CMK (cell line): ENCODE data around the gene CCDC69.
"Not testable (repeated sequence)": the region's sequence is repeated elsewhere in the genome, so short reads cannot be mapped to it uniquely, and the experiment has no call there.

Source experiments
- DNase-seq: peaks from one replicate; pipeline ENCODE4 v3.0.0-alpha.2; 2010; ENCODE audit warnings: low read depth

CCDC69 gene

DNA sequence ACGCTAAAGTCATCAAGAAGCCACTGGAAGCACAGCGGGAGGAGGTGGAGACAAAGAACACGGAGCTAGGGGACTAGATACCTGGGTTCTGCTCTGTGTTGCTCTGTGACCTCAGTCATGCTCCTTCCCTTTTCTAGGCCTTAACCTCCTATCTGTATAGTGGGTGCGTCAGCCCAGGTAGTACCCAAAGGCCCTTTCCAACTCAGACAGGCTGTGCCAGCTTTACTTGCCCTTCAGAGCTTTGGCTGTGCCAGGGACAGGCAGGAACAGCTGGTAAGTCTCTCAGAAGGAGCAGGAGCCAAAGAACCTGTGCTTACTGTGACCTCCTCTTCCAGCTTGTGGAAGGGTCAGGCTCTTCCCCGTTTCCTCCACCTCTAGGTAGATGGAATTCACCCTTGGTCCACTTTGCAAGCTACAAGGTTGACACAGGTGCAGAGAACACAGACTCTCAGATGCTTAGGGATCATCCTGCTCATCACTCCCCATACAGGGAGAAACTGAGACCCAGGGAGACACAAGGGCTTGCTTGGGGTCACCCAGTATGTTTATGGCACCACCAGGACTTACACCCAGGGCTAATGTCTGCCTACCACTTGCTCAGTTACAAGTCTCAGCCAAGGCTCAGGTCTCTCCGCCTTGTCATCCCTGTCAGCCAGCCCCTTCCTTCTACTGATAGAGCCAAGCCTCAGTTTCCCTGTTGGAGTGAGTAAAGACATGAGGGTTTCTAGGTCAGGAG lies 1.7 kb downstream of the CCDC69 start:
- DNase-seq: no peak

DNA sequence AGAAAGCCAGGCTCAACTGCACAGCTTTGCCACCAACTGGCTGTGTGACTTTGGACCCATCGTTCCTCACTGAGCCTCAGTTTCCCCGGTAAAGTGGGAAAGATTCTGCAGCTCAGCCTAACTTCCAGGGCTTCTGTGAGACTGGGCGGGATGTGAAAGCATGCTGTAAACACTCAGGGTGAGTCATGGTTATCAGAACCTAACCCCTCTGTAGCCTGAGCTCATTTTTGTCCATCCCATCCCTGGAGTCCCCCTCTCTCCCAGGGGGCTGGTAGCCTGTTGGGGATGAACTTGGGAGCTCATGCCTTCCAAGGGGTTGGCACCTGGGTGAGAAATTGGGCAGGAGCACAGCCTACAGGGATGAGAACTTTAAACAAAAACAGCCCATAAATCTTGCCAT lies 2.3 kb downstream of the CCDC69 start:
- no peak for DNase-seq

DNA sequence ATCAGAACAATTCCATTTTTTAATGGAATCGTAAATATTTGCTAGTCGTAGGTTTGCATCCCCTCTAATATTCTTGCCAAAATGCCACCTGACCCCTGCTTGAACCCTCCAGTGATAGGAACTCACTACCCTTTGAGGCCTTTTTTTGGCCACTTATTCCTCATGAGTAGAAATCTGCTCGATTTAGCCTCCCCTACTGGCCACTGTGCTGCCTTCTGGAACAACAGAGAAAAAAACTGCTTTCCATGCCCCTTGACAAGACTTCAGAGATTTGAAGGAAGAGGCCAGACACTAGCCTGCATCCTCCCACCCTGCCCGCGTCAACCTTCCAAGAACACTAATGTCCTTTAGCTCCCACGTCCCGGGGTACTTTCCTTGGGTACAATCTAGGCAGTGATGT lies 4.1 kb downstream of the CCDC69 start:
- DNase-seq: no peak

DNA sequence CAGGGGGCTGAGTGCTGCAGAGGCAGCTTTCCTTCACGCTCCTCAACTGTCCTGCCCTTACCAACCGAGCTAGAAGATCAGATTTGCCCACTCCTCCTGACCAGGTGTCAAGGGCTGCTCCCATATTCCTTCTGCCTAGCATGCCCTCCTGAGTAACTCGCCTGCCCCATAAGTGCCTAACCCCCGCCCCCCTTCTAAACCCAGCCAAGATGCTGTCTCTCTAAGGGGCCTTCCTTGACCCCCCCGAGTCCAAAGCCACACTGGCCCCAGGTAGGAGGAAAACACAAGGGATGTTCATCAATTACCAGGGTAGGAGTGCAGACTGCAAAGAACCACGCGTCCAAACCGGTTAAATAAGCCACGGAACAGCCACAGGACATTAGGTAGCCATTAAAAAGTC lies 4.8 kb downstream of the CCDC69 start:
- no peak for DNase-seq

DNA sequence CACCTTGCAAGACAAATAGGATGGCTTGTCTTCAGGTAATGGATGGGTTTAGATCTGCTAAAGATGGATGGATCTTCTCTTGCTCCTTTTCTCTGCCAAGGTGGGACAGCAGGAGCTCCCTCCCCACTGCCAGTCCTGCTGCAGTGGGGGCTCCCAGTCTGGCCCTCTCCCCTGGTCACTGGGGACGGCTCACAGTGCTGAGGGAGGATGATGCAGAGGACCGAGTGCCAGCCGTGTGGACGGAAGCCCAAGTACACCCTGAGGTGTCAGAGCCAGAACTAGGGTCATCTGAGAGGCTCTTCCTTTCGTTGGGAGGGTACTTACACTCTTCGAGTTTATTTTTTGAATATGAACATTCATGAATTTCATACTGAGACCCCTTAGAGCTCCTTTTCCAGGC lies 5.7 kb downstream of the CCDC69 start:
- DNase-seq: no peak

DNA sequence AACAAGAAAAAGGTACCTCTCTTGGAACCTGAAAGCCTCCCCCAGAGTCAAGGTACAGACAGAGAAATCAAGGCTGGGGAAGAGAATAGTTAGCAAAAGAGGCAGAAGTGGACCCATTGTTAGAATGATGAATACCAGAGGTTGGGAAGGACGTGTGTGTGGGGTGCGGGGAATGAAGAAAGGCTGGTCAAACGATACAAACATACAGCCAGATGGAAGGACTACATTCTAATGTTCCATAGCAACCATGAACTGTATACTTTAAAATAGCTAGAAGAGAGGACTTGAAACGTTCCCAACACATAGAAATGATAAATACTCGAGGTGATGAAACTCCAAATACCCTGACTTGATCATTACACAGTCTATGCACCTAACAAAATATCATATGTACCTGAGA lies 7.1 kb downstream of the CCDC69 start:
- no peak for DNase-seq

DNA sequence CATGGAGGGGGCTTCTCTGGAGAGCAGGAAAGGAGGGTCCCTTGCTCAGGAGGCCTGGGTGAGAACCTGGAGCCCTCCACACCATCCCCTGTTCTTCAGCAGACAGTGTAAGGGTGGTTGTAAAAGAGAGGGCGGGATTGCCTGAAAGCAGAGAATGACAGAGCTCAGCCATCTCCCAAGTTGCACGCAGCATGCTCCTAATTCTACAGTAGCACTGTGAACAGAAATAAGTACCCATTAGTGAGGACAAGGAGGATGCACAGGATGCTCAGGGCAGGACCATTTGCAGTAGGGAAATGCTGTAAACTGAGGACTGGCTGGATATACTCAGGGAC lies 8.4 kb downstream of the CCDC69 start:
- DNase-seq: no peak

DNA sequence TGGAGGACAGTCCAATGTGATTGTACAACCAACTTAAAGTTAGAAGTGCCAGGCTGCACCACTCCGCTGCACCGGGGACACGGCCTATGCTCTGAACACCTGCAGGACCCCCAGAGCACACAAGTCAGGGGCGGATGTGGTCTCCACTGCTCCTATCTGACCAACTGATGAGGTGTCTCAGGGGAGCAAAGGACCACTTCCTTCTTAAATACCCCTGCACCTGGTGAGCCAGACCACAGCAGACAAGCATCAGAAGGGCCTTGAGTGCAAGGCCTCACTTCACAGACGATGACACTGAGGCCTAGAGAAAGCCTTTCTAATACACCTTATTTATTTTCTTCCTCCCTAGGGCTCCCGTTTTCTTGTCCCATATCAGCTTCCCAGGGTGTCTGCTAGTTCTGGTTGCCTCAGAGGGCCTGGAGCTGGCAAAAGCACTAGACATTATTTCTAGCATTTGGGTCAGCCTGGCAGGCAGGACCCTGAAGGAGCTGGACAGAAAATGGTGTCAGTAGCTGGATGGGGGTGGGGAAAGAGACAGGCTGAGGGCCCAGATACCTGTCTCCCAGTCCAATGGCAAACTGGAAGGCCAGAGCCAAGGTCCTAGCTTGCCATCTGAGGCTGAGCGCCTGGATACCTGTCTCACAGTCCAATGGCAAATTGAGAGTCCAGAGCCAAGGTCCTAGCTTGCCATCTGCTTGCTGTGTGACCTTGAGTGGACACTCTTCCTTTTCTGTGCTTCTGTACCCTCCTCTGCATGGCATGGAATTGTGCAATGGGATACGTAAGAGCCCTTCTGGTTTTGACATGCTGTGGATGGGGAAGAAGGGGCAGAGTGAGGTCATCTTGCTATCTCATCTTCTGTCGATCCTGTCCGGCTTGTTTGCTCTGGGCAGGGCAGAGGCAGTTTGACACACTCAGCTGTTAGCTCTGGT lies 9.0 kb downstream of the CCDC69 start:
- DNase-seq: no peak

DNA sequence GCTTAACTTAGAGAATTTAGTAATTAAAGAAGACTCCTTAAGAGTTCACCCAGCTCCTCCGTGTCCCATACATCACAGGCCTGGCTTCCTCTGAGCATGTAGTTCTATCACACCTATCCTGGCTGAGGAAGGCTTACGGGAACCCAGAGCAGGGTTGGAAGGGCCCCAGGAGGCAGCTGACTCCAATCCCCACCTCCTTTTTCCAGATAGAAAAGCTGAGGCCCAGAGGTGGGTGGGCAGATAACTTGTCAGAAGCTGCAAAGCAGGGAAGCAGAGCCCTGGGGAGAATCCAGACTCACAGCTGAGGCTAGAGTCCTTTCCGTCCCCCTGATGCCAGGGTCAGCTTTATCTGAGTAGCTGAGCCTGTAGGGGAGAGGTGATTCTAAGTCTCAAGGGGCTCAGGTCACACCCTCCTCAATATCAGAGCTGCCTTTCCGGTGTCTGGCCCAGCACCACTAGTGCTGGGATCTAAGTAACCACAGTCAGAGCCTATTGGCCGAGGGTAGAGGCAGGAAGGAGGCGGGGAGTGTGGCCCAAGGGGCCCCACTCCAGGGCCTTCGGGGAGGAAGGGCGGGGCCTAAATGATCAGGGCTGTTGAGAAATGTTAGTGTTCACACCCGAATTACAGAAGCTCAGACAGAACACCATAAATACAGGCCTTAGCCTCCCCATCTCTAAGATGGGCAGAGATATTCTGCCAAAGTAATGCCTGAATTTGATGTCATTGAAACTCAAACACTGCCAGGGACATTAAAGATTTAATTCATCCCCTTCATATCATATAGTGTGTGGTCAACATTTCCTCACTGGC lies 9.9 kb downstream of the CCDC69 start:
- DNase-seq: peak; percentile 78

DNA sequence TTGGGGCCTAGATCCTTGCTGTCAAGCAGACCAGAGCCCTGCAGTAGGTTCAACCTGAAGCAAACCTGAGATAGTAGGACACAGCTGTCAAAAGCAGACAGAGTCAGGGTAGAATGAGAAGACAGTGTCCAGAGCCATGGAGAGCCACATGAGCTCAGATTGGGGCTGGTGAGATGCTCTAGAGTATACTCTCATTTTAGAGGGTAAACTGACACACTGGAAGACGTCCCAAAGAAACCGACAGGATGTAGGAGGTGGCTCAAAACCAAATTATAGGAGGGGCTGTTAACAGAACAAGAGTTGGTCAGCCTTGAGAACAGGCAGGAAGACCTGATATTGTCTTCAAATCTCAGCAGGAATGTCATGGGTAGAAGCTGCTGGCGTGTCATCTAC lies 11.5 kb downstream of the CCDC69 start:
- no peak for DNase-seq

DNA sequence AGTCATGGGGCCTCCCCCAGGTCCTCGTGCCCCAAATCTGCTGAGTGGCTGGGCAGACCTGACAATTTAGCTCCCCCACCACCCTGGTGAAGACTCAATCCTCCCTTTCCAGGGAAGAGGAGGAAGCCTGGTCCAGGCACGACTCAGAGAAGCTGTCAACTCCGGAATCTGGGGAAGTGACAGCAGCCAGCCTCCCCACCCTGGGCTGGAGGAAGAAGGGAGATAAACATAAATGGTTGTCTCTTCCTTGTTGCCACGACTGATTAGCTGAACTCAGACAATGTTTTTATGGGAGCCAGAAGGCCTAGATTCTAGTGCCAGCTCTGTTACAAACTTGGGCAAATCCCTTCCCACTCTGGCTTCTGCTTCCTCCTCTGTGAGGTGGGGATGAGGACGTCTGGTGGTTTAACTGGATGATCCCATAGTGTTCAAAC lies 15.4 kb downstream of the CCDC69 start:
- no peak for DNase-seq

DNA sequence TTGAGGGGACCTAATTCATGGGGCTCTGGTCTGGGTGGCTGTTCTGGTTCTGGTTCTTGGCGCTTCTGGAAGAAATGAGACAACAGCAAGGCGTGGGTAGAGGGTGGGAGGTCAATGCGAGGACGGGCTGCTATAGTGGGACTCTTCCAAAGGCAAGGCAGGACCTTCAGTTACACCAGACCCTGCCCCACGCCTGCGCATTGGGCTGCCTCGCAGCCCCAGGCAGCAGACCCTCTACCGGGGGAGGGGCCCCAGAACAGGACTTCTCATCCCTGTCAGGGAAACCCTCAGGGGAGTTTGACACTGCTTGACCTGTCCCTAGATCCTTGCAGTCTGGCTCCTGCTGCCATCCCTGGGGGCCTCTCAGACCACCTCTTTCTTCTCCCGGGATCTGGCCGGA lies 18.5 kb downstream of the CCDC69 start:
- DNase-seq: no peak

DNA sequence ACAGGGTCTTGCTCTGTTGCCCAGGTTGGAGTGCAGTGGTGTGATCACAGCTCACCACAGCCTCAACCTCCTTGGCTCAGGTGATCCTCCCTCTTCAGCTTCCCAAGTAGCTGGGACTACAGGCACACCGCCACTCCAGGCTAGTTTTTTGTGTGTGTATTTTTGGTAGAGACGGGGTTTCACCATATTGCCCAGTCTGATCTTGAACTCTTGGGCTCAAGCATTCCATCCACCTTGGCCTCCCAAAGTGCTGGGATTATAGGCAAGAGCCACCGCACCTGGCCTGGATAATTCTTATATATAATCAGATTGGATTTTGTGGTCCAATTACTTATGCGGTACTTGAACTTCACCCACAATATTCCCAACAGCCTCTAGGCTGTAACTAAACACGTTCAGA lies 19.8 kb downstream of the CCDC69 start:
- no peak for DNase-seq

DNA sequence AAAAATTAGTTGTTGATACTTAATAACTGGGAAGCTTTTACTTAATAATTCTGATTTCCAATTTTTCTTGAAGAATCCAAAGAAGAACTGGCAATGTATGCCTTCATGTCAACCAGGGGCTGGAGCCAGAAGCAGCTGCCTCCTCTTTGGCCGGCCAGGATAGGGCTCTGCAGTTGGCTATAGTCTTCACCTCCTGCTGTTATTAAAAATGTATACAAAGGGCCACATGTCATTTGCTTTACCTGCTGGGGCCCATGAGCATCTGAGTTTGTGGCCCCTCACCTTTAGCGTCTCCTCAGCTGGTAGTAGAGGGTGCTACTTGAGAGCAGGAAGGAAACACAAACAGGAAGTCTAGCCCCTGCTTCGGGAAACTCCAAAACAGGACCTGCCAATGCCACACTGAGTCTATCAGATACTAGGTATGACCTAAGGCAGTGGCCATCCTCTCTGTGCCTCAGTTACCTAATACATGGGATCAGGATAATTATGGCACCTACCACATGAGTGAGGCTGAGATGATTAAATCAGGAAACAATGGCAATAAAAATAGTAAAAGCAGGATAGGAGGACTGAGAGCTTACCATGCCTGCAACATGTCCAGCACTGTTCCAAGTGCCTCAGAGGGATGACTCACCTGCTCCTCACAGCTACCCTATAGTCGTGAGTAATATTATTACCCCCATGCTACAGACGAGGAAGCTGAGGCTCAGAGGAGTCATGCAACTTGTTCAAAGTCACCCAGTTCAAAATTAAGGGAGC lies 21.3 kb downstream of the CCDC69 start:
- no peak for DNase-seq

DNA sequence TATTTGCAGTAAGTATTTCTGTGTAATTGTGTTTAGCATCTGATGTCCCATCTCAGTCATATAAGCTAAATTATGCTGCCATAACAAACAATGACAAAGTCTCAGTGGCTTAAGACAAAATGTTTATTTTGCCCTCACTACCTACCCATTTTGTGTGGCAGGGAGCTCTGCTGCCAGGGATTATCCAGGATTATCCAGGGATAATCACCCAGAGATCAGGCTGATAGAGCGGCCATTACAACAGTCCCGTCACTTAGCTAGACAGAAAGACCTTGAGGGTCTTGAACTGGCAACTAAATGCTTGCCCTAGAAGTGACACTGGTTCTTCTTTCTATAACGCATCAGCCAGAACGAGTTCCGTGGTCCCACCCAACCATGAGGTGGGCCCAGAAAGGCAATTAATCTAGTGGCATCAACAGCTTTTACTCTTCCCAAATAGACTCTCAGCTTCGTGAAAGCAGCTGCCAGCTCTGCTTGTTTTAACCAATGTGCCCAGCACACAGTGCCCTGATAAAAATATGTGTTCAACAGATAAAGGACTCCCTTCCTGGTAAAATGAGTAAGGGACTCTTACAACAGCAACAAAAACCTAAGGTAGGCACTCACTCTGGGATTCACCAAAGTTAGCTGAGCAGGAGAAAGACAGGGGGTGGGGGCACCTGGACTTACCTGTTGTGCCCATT lies 22.8 kb downstream of the CCDC69 start:
- DNase-seq: no peak

DNA sequence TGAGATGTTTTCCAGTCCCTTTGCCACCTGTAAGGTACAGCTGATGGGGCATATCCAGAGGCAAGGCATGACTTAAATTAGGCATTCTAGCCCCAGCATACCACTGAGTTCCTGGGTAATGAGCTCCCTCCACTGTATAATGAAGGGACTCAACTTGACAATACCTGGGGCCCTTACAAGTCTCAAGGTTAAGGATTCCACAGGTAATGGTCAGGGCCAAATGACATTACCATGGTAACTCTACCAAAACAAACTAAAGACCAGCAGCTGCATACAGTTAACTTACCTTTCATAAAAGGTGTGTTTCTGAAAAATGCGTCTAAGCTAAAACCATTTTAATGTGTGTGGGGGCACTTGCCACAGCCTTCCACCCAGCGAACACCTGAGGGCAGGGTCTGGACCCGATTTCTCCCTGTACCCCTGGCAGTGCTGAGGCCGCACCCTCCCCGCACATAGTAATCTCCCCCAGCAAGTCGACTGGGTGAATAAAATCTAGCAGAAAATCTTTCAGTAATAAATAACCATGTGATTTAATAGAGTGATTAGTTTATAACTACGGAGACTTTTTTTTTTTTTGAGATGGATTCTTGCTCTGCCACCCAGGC lies 24.2 kb downstream of the CCDC69 start:
- no peak for DNase-seq

DNA sequence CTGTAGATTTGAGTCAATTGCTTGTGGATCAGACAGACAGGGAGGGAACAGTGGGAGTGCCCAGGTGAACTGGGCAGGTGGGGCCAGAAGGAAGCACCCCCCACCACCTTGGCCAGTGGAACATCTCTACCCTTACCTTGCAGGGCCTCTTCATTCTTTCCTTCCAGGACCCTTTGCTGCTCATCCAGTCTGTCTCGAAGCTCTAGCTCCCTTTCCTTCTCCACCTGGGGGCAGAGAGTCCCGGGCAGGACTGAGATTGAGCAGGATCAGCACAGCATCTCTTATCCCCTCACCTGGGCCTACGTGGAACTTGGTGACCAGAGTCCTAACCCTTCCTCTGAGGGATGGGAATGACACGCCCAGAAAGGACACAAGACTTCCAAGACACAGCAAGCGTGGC lies 25.0 kb downstream of the CCDC69 start:
- DNase-seq: no peak

DNA sequence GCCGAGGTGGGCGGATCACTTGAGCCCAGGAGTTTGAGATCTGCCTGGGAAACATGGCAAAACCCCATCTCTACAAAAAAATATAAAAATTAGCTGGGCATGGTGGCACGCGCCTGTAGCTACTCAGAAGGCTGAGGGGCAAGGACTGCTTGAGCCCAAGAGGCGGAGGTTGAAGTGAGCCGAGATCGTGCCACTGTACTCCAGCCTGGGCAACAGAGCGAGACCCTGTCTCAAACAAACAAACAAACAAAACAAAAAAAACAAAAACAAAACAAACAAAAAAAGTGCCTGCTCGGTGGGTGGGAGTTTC lies 26.6 kb downstream of the CCDC69 start:
- not testable (repeated sequence) for DNase-seq

DNA sequence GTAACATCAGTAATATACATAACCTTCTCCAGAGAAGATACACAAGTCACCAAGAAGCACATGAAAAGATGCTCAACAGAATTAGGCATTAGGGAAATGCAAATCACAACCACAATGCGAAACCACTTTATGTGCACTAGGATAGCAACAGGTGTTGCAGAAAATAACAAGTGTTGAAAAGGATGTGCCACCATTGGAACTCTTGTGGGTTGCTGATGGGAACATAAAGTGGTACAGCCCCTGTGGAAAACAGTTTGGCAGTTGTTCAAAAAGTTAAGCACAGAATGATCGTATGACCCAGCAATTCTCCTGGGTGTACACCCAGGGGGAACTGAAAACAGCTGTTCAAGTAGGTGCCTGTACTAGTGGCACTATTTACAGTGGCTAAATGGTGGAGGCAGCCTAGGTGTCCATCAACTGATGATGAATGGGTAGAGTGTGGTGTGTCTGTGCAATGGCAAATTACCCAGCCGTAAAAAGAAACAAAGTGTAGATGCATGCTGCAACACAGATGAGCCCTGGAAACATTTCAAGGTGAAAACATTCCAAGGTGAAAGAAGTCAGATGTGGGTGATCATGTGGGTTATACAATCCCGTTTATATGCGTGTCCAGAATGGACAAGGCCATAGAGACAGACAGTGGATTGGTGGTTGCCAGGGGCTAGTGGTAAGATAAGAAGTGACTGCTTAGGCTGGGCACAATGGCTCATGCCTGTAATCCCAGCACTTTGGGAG lies 27.2 kb downstream of the CCDC69 start:
- no peak for DNase-seq

DNA sequence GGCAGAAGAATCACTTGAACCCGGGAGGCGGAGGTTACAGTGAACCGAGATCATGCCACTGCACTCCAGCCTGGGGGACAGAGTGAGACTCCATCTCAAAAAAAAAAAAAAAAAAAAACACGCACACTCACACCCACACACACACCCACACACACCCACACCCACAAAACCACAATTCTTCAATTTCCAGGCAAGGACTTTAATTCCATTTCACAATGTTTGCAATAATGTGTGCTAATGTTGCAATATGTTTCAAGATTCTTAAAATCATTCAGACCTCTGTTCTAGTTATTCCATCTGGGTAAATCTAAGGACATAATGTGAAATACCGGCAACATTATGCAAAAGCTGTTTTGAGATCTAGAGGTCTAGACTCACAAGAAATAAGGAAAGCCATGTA lies 28.3 kb downstream of the CCDC69 start:
- no peak for DNase-seq
